HG03457 (cell line): ENCODE measurements around the gene BARHL1.

ENCODE experiments used
- ATAC-seq: cut with Tn5 transposase; IDR thresholded peaks from one replicate; pipeline ENCODE4 v1.9.1; 2021; ENCODE audit warnings: moderate number of reproducible peaks; ENCODE audit not compliant: unreplicated experiment

The BARHL1 gene

GRCh38 chr9:132586830-132587591, 4.6 kb downstream of the BARHL1 start:
- no peak for ATAC-seq

DNA sequence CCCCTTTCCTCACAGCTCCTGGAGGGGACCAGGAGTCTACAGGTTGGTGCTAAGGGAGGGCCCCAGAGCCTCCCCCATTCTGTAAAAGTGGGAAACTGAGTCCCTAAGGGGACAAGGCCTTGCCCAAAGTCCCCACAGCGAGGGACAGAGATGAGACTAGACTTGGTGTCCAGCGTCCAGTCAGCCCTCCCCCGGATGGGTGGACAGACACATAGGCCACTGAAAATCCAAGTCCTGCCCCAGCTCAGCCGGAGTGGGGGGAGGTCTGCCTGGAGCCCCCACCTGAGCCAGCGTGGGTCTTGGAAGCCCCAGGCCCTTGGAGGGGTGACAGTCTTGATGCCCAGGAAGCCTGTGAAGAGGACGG, 5.2 kb downstream of the BARHL1 start:
- no peak for ATAC-seq

- ATAC-seq, result no peak
Observed at GRCh38 chr9:132588098-132588497, 5.7 kb downstream of the BARHL1 start.

DNA sequence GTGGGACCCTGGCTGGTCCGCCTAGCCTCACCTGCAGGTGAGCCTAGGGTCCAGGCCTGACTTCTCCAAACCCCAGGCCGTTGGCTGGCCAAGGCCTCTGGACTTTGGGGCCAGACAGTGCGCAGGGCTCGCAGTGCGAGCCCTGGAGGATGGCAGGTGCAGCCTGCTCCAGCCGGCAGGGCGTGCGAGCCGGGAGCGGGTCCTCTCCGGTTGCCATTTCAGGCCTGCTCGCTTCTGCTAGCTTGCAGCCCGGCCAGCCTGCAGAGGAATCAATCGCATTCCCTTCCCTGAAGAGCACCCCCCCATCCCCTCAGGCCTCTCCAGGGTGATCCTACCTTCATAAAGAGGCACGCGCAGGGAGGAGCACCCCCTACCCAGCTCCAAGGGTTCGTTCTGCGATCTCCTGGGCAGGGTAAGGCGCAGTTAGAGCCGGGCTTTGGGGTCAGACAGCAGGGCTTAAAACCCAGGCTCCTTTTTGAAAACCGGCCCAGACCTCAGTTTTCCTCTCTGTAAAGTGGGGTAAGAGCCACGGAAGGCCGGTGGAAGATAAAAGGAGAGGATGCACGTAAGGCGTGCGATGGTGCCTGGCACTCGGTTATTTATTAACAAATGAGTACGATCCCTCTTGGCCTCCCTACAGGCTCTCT, 6.2 kb downstream of the BARHL1 start:
- no peak for ATAC-seq

DNA sequence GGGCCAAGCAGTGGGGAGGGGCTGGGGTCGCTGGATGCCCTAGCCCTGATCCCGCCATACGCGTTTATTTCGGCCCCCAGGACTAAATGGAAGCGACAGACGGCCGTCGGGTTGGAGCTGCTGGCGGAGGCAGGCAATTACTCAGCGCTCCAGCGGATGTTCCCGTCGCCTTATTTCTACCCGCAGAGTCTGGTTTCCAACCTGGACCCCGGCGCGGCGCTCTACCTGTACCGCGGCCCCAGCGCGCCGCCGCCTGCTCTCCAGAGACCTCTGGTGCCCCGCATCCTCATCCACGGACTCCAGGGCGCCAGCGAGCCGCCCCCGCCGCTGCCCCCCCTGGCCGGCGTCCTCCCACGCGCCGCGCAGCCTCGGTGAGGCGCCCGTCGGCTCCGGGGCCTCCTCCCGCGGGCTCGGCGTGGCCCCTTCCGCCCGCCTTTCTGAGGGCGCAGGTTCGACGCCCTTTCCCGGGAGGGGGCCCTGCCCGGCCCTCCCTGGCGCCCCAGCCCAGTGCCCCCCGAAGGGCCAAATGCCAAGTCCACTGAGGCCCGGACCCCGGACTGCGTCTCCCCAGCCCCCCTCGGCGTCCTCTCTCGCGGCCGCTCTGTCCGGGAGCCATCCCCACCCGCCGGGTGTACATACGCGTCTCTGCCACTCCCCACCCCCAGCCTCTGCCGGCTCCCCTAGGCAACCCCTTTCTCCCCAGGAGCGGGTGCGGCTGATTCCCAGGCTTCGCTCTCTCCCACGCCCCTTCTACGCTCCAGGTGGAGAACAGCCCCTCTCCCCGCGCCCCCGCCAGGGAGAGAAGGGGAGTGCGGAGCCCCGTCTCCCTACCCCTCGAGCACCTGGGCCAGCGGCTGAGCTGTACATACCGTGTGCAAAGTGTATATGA, 7.0 kb downstream of the BARHL1 start:
- no peak for ATAC-seq

GRCh38 chr9:132590037-132590317, 7.6 kb downstream of the BARHL1 start:
- no peak for ATAC-seq

DNA sequence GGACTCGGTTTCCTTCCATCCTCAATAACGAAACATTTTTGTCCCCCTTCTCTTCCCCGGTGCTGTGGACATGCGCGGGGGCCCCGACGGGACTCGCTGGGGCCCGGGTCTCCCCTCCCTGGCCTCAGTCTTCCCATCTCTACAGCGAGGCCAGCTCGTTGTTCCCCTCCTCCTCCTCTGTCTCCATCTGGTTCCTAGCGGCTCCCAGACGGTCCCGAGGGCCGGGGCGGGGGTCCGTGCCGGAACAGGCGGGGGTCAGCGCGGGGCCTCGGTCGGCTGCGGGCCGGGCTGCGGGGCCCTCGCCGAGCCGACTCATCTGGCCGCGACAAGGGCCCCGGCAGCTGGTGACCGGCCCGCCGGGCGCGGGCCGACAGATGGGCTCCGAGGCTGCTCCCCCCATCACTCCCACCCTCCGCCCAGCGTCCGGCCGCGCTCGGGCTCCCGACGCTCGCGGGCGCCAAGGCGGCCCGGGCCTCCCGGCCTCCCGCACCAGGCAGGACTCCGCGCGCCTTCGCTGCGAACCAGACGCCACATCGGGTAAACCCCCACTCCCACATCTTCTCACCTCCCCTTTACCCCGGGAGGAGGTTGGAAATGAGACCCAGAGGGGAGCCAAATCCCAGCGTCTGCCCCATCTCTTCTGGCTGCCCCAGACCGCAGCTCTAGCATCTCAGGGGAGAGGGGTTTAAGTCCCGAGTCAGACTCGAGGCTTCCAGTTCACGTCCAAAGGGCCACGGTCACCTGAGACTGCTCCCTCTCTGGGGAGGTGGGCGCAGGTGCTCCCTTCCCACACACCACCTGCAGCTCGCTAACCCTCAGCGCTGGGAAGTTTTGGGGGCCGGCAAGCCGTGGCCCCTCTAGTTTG, 8.1 kb downstream of the BARHL1 start:
- no peak for ATAC-seq

DNA sequence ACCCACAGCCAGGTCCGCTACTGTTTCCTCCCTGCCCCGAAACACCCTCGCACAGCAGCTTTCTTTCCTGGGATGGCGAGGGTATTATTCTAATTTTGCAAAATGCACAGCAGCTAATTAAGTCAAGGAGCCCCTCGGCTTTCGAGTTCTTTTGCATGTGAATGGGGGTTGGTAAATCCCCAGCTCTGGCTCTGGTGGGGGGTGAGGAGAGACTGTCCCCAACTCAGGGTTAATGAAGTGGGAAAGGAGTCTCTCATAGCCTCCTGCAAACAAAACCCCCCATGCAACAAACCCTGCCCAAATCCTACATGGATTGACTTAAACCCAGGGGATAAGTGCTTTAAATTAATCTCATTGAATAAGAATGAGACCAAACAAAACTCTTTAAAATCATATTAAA, 8.8 kb downstream of the BARHL1 start:
- no peak for ATAC-seq

GRCh38 chr9:132591751-132592314, 9.4 kb downstream of the BARHL1 start:
- no peak for ATAC-seq

- no peak for ATAC-seq
Observed at GRCh38 chr9:132592451-132592850, 10.0 kb downstream of the BARHL1 start.

- ATAC-seq, result no peak
Observed at GRCh38 chr9:132594412-132594811, 12.0 kb downstream of the BARHL1 start.

GRCh38 chr9:132595319-132595718, 12.9 kb downstream of the BARHL1 start:
- no peak for ATAC-seq

DNA sequence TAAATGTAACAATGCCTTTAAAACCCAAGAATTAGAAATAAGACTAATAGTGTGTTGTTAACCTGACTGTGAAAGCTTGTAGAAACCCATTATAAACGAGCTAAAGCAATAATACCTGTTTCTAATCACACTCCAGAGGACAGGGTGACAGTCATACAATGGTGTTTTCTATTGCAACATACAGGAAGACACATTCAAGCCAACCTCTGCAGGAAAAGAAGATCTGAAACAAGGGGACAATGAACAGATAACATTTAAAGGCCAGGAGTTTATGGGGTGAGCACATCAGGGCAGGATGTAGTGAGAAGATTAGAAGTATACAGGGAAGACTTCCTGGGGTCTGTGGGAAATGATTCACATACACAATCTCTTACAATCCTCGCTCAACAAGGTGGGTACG, 13.8 kb downstream of the BARHL1 start:
- ATAC-seq, result no peak

GRCh38 chr9:132597073-132597775, 14.8 kb downstream of the BARHL1 start:
- no peak for ATAC-seq

- no peak for ATAC-seq
Observed at GRCh38 chr9:132600326-132600984, 18.0 kb downstream of the BARHL1 start.

DNA sequence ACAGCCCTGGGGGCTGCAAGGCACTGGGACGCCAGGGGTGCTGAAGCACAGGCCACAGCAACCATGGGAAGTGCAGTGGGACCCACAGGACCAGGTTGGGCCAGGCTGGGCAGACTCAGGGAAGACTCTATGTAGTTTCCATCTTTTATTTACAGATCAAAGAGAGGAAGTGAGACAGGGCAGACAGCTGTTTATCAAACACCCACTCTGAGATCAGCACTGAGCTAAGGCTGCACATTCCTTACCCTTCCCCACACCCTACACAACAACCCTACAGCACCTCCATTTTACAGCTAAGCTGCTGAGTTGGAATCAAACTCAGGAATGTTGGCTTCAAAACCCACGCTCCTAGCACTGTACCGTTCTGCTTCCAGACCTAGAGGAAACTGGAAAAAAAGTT, 19.8 kb downstream of the BARHL1 start:
- no peak for ATAC-seq

DNA sequence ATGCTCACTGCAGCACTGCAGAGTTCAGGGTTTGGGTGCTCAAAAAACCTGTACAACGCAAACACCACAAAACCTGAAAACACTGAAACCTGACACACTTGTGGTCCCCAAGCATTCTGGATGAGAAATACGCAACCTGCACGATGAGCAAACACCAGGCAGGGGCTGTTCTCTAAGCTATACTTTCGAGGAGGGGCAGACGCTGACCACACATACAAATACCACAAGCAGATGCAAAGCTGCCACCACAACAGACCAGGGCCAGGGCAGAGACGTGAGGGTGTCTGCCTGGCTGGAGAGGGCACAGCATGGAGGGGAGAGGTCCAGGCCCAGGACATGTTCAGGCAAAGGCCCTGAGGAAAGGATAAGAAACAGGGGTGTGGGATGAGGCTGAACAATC, 23.0 kb downstream of the BARHL1 start:
- ATAC-seq, result no peak

DNA sequence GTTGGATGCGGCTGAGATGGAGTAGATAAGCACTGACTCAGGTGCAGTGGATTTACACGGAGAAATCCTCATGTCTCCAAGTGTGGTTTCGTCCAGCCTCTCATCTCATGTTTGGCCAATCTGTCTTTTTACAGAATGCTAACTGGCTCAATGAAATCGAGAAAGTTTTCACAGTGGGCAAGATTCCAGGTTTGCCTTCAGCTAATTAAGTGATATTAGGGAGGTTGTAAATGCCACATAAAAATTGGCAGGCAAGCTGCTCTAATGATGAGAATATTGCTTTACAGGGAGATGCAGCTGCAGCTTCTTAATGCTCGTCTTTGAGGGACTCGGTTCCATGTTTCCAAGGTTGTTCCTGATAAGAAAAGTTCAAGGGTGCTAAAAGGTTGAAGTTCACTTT, 23.7 kb downstream of the BARHL1 start:
- ATAC-seq, result no peak

DNA sequence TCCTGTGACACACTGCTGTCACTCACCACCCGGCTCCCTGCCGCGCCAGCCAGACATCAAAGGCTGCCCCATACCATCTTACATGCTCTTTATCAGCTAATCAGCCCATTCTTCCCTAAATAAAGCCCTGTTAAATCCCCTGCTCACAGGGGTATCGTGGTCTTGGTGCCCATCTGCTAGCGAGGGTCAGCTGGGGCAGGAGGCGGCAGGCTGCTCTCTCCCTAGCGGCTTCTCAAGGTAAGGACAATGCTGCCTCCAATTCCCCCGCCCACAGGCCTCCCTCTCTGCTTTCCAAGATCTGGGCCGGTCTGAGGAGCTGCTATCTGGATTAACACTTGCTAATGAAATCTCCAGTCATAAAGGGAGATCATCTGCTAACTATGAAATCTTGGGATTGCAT, 26.8 kb downstream of the BARHL1 start:
- ATAC-seq, result no peak

GRCh38 chr9:132609829-132610228, 27.4 kb downstream of the BARHL1 start:
- no peak for ATAC-seq
